ENCODE results near the gene GAPDHS.

GRCh38 chr19:35556846-35557538 lies 23.7 kb downstream of the GAPDHS start:
- no peak for TF ChIP-seq POLR2A (IDR thresholded peaks at IDR 0.05)
- TF ChIP-seq, protein P1, sequence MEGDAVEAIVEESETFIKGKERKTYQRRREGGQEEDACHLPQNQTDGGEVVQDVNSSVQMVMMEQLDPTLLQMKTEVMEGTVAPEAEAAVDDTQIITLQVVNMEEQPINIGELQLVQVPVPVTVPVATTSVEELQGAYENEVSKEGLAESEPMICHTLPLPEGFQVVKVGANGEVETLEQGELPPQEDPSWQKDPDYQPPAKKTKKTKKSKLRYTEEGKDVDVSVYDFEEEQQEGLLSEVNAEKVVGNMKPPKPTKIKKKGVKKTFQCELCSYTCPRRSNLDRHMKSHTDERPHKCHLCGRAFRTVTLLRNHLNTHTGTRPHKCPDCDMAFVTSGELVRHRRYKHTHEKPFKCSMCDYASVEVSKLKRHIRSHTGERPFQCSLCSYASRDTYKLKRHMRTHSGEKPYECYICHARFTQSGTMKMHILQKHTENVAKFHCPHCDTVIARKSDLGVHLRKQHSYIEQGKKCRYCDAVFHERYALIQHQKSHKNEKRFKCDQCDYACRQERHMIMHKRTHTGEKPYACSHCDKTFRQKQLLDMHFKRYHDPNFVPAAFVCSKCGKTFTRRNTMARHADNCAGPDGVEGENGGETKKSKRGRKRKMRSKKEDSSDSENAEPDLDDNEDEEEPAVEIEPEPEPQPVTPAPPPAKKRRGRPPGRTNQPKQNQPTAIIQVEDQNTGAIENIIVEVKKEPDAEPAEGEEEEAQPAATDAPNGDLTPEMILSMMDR (IDR thresholded peaks at IDR 0.05): no peak

All from vagina (tissue), 2 donors.